Amniotic stem cell (primary cell): ENCODE data around the gene PRKCA.
"Not testable (repeated sequence)": the region's sequence is repeated elsewhere in the genome, so short reads cannot be mapped to it uniquely, and the experiment has no call there.

Experiments used
- DNase-seq: peaks from one replicate; lab custom pipeline; 2025; lab: John Stamatoyannopoulos, UW

The PRKCA gene

GRCh38 chr17:66290101-66290722, 12.2 kb upstream of the PRKCA start:
- no peak for DNase-seq

GRCh38 chr17:66292353-66292752, 10.1 kb upstream of the PRKCA start:
- DNase-seq: no peak

DNA sequence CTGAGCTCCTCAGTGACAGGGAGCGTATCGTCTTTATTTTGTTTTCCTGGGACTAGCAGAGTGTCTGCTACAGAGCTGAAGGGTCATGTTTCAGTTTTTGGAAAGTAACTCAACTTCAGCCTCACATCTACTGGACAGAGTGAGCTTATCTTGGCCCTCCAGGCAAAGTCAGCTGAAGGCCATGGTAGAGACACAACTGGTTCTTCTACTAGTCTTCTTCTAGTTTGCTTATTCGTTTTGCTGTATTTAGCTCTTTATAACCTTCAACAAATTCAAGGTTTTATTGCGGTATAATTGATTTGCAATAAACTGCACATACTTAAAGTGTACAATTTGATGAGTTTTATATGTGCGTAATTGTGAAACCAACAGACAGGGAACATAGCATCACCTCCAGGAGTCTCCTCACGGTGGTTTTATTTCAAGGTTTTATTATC, 6.1 kb upstream of the PRKCA start:
- no peak for DNase-seq

DNA sequence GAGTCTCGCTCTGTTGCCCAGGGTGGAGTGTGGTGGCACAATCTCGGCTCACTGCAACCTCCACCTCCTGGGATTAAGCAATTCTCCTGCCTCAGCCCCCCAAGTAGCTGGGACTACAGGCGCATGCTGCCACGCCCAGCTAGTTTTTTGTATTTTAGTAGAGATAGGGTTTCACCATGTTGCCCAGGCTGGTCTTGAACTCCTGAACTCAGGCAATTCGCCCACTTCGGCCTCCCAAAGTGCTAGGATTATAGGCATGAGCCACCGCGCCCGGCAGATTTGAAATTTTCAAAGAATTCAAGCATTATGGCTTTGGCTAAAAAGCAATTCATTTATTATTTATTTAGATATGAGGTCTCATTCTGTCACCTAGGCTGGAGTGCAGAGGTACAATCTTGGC, 5.0 kb upstream of the PRKCA start:
- DNase-seq: not testable (repeated sequence)

DNA sequence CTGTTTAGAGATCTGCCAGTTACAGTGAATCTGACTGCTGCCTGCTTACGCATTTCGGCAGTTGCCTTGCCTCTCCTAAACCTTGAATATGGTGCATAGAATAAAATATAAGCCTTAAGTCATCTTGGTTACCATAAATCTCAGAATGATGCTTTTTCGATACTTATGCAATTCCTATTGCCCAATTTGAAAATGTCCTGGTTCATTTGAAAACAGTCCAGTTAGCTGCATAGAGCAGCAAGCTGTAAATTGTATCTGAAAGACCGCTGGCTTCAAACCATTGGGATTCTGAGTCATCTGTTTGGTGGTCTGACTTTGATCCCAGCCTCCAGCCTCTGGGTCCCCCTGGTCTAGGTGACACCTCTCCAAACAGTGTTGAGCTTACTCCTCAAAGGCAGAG, 2.7 kb upstream of the PRKCA start:
- no peak for DNase-seq

- DNase-seq: no peak
Observed at GRCh38 chr17:66300956-66301355, 1.5 kb upstream of the PRKCA start.

GRCh38 chr17:66301367-66301863, 998 bp upstream of the PRKCA start:
- DNase-seq: no peak

DNA sequence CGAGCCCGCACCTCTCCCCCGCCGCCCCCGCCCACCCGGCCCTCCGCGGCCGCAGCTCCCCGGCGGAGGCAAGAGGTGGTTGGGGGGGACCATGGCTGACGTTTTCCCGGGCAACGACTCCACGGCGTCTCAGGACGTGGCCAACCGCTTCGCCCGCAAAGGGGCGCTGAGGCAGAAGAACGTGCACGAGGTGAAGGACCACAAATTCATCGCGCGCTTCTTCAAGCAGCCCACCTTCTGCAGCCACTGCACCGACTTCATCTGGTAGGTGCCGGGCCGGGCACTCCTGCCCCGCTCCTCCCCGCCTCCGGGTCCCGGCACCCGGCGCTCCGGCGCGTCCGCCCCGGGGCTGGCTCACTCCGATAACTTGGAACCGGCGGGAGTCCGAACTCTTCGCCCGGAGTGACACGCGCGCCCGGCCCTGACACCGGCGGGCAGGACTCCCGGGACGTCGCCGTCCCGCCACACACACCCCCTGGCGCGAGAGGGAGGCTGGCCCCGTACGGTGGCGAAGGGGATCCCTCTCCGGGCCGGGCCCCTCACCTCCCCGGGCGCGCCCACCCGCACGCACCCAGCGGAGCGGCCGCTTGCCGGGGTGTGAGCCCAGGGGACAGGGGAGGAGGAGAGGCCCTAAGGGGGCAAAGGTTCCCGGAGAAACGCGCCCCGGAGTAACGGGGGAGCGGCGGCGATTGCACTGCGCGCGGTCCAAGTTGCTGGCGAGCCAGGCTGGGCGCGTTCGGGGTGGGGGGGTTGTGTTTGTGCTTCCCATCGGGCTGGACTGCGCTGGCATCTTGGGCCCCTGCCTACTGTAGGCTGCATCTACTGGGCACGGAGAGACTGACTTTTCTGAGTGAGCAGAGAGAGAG, 581 bp downstream of the PRKCA start:
- DNase-seq: no peak

GRCh38 chr17:66304304-66305174, 2.1 kb downstream of the PRKCA start:
- no peak for DNase-seq

DNA sequence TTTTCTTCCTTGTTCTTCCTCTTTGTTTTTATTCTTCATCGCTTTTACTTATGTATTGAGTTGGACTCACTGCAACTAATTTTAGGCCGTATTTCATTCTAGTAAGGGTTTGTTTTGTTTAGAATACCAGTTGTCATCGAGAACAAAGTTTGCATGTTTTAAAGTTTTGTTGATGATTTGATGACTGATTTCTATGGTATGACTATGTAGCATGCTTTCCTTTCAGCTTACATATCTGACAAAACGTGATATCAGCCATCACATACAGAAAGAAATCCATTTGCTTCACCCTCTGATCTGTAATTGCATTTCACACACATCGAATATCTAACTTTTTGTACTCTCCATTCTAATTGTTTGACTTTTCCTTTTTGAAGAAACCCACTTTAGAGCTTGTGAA, 4.0 kb downstream of the PRKCA start:
- DNase-seq: no peak

- DNase-seq: no peak
Observed at GRCh38 chr17:66307257-66307656, 4.8 kb downstream of the PRKCA start.

DNA sequence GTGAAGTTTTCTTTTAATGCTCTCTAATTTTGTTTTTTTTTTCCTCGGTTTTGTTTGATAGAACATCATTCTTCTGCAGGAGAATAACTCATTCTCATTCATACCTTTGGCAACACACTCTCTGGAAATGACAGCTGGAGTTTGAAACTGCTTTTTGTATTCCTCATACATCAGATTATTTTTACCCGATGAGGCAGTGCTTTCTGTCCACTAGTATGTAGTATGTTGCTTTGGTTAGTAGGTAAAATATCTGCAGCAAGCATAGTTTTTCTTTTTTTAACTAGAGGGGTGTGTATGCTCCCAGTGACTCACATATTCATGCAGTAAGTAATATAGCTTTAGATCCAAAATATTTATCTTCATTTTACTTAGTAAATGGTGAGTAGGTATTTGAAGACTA, 6.4 kb downstream of the PRKCA start:
- DNase-seq: no peak

- DNase-seq: no peak
Observed at GRCh38 chr17:66309793-66310192, 7.4 kb downstream of the PRKCA start.

DNA sequence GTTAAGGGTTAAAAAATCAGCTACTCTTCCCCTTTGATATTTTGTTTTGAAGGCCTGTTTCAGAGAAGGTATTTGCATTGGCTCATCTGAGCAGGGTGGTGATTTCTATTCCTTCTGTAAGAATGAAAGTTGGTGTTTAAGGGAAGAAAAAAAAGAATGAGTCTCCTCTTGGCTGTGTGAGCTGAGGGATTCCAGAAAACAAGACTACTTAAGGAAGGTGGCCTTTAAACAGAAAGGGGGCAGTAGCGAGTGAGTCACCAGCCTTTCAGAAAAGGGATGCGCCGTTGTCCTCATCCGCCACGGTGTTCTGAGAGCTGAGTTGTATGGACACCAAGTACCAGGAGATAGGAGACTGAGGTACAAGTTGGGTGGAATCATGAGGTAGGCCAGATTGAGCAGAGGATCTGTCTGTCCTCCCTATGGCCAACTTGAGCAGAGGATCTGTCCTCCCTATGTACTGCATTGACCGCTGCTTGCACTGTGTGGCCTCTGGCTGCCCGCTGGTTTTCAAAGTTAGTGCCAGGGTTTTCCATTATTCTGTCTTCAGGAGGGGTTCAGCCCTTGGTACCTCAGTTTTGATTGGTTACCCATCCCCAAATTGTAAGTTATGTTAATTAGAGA, 8.2 kb downstream of the PRKCA start:
- no peak for DNase-seq

DNA sequence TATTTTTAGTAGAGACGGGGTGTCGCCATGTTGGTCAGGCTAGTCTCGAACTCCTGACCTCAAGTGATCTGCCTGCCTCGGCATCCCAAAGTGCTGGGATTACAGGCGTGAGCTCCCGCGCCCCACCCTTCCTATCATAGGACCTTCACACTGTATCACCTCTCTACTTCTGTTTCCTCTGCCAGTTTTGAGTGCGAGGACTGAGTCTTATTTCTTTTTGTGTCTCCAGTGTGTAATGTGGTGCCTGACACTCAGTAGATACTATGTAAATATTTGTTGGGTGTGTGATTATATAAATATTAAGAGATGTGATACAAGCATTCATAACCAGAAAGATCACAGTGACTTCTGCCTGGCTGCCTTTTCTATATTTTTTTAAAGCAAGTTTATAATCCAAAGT, 10.5 kb downstream of the PRKCA start:
- no peak for DNase-seq

- DNase-seq: no peak
Observed at GRCh38 chr17:66313325-66313724, 10.9 kb downstream of the PRKCA start.

- no peak for DNase-seq
Observed at GRCh38 chr17:66313995-66314659, 11.7 kb downstream of the PRKCA start.

DNA sequence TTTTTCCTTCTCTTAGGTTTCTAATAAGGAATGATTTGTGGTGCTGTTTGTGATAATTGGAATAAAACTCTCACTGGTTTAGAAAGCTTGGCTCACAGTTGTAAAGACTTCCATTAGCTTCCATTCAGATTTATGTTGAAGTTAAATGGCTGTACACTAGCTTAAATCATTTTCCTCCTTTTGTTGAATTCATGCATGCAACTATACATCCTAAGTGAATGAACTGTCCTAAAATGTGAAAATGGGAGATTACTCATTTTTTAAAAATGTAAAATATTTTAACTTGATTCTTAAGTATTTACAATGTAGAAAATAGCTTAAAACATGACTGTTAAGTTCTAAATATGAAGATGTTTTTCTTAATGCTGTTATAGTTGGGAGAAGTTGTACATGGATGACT, 15.2 kb downstream of the PRKCA start:
- no peak for DNase-seq

DNA sequence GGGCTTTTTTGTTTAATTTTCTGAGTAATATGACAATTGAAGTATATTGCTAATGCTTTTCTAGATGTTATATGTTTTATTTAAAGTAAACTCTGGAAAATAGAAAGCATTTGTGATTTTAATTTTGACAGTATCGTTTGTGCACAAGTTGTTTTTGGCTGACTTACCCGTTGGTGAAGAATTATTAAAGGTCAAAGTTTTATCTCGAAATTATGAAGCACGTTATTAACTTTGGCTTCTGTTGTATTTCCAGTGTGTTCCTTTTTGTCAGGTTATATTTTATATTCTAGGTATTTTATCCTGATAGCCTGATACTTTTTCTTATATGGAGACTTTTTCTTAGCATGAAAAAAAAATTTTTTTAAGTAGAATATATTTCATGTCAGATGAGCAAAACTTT, 16.8 kb downstream of the PRKCA start:
- no peak for DNase-seq

GRCh38 chr17:66322764-66323163, 20.4 kb downstream of the PRKCA start:
- DNase-seq: no peak

DNA sequence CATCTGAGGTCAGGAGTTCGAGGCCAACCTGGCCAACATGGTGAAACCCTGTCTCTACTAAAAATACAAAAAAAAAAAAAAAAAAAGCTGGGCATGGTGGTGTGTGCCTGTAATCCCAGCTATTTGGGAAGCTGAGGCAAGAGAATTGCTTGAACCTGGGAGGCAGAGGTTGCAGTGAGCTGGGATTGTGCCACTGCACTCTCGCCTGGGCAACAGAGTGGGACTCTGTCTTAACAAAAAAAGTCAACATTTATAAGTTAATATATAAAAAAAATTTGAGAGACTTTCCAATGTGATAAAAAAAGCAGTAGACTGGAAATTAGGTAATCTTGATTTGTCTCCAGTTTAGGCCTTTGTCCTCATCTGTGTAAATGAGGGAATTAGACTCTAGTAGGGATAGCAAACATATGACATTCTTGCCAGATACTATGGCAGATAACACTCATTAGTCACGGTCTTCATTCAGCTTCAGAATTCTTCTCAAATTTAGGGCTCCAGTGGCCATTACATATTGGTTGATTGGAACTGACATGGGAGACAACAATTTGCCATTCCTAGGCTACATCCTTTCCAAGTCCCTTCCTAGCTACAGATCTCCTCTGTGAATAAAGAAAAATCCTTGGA, 22.1 kb downstream of the PRKCA start:
- DNase-seq: not testable (repeated sequence)
